HepG2 (cell line): ENCODE measurements around the gene DNAJC11. TPM values are rescaled to one million over a fixed set of nuclear protein-coding genes. Genes with fewer than 3 reads are reported as not detected.
A peak's percentile ranks its signal among the peaks of the same experiment; 100 is the strongest.

Experiments used
- ETV5 ChIP-seq: IDR thresholded peaks from 2 replicates; pipeline ENCODE4 v1.6.1; 2018; ENCODE audit warnings: missing biosample characterization, missing genetic modification reagents, inconsistent platforms, borderline replicate concordance
- HOXA9 ChIP-seq: sonication (generic); formaldehyde crosslinking; IDR thresholded peaks from 2 replicates; pipeline ENCODE4 v1.8.1; 2022; ENCODE audit warnings: missing genetic modification reagents, mild to moderate bottlenecking, moderate library complexity, borderline replicate concordance
- MBD4 ChIP-seq: IDR thresholded peaks from 2 replicates; pipeline ENCODE4 v1.6.1; 2012; ENCODE audit warnings: low read length, inconsistent platforms, borderline replicate concordance
- RFX1 ChIP-seq: fragments of 450-650 bp; IDR thresholded peaks from 2 replicates; pipeline ENCODE4 v1.6.1; 2017
- ZNF12 ChIP-seq: sonication (generic); formaldehyde crosslinking; IDR thresholded peaks from 2 replicates; pipeline ENCODE4 v1.5.0; 2020; ENCODE audit warnings: missing genetic modification reagents
- ZNF317 ChIP-seq: sonication (generic); formaldehyde crosslinking; IDR thresholded peaks from 2 replicates; pipeline ENCODE4 v1.5.0; 2020; ENCODE audit warnings: mild to moderate bottlenecking, missing genetic modification reagents
- ZNF737 ChIP-seq: sonication (generic); formaldehyde crosslinking; IDR thresholded peaks from 2 replicates; pipeline ENCODE4 v1.5.0; 2020; ENCODE audit warnings: missing genetic modification reagents, mild to moderate bottlenecking, borderline replicate concordance
- ZNF792 ChIP-seq: IDR thresholded peaks from 2 replicates; pipeline ENCODE4 v1.6.1; 2016
- polyA plus RNA-seq, 8 experiments: library from polyadenylated mRNA; depleted of rRNA in 3 of 8; stranded (reverse) in 7 of 8; unstranded in 1 of 8; fragments of >200 nt; fragmentation: Illumina TruSeq in 4 of 8; extraction: Trizol in 4 of 8; gene quantifications; 2 replicates each; pipeline versions ENCODE4 v1.2.1 to v1.2.3, GENCODE V29; 2011 to 2016; ENCODE audit warnings: low read depth in 4 of 8, missing spikeins in 1 of 8, mixed read lengths in 1 of 8; ENCODE audit not compliant: insufficient read depth in 1 of 8
- total RNA-seq, 5 experiments: library from RNA; depleted of rRNA; stranded (reverse); fragments of >200 nt; fragmentation: Illumina TruSeq; extraction: Trizol; gene quantifications; 2 replicates each; pipeline ENCODE4 v1.2.3, GENCODE V29; 2016; ENCODE audit warnings: low read depth in 1 of 5
- TF ChIP-seq, protein P1 (sequence below): sonication (generic); formaldehyde crosslinking; IDR thresholded peaks from 2 replicates; pipeline ENCODE4 v1.5.0; 2020; ENCODE audit warnings: mild to moderate bottlenecking, missing genetic modification reagents
- TF ChIP-seq, protein P2 (sequence below): sonication (generic); formaldehyde crosslinking; IDR thresholded peaks from 2 replicates; pipeline ENCODE4 v1.5.0; 2020; ENCODE audit warnings: mild to moderate bottlenecking, missing genetic modification reagents
- TF ChIP-seq, protein P3 (sequence below): sonication (generic); formaldehyde crosslinking; IDR thresholded peaks from 2 replicates; pipeline ENCODE4; 2020; ENCODE audit warnings: missing genetic modification reagents, mild to moderate bottlenecking, borderline replicate concordance
- TF ChIP-seq, protein P4 (sequence below): sonication (generic); formaldehyde crosslinking; IDR thresholded peaks from 2 replicates; pipeline ENCODE4 v1.4.0; 2020; ENCODE audit warnings: missing genetic modification reagents
- TF ChIP-seq, protein P5 (sequence below): IDR thresholded peaks from 2 replicates; pipeline ENCODE4 v1.6.1; 2018; ENCODE audit warnings: missing genetic modification reagents
- TF ChIP-seq, protein P6 (sequence below): sonication (generic); formaldehyde crosslinking; IDR thresholded peaks from 2 replicates; pipeline ENCODE4 v1.4.0; 2020; ENCODE audit warnings: missing genetic modification reagents

The DNAJC11 gene
- total and polyA plus RNA-seq, 2 of the 13 experiments (the other 11 are each of a cell fraction or from before 2014, with no cell fraction given), result 25.1 to 47.6 TPM

DNA sequence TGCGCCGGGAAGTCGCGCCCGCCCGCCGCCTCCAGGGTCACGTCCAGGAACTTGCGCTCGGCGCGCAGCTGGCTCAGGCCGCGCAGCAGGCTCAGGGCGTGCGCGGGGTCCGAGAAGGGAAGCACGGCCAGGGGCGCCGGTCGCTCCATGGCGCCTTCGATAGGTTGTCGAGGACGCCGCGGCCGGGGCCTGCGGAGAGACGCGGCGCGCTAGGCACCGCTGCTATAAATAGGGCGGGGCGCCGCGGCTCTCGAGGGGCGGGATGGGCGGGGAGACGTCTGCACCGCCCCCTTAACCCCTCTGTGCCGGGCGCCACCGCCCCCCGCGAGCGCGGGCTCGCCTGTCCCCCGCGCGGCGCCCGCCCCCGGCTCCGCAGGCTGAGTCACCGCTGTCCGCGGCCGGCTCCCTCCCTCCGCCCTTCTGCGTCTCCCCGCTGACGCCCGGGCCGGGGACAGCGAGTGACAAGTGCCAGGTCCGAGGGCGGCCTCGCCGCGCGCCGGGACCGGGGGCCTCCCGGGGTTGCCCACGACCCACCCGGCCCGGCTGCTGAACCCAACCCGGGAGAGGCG, 98.9 kb downstream of the DNAJC11 start, which contains the start of gene KLHL21 (continued):
- TF ChIP-seq, protein P1, sequence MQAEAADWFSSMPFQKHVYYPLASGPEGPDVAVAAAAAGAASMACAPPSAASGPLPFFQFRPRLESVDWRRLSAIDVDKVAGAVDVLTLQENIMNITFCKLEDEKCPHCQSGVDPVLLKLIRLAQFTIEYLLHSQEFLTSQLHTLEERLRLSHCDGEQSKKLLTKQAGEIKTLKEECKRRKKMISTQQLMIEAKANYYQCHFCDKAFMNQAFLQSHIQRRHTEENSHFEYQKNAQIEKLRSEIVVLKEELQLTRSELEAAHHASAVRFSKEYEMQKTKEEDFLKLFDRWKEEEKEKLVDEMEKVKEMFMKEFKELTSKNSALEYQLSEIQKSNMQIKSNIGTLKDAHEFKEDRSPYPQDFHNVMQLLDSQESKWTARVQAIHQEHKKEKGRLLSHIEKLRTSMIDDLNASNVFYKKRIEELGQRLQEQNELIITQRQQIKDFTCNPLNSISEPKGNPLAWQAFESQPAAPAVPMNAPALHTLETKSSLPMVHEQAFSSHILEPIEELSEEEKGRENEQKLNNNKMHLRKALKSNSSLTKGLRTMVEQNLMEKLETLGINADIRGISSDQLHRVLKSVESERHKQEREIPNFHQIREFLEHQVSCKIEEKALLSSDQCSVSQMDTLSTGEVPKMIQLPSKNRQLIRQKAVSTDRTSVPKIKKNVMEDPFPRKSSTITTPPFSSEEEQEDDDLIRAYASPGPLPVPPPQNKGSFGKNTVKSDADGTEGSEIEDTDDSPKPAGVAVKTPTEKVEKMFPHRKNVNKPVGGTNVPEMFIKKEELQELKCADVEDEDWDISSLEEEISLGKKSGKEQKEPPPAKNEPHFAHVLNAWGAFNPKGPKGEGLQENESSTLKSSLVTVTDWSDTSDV (CRISPR knock-in tag), result no peak
- no peak for TF ChIP-seq MBD4
- TF ChIP-seq ZNF737 (CRISPR knock-in tag), result no peak
- TF ChIP-seq, protein P2, sequence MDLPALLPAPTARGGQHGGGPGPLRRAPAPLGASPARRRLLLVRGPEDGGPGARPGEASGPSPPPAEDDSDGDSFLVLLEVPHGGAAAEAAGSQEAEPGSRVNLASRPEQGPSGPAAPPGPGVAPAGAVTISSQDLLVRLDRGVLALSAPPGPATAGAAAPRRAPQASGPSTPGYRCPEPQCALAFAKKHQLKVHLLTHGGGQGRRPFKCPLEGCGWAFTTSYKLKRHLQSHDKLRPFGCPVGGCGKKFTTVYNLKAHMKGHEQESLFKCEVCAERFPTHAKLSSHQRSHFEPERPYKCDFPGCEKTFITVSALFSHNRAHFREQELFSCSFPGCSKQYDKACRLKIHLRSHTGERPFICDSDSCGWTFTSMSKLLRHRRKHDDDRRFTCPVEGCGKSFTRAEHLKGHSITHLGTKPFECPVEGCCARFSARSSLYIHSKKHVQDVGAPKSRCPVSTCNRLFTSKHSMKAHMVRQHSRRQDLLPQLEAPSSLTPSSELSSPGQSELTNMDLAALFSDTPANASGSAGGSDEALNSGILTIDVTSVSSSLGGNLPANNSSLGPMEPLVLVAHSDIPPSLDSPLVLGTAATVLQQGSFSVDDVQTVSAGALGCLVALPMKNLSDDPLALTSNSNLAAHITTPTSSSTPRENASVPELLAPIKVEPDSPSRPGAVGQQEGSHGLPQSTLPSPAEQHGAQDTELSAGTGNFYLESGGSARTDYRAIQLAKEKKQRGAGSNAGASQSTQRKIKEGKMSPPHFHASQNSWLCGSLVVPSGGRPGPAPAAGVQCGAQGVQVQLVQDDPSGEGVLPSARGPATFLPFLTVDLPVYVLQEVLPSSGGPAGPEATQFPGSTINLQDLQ (CRISPR knock-in tag), result no peak
- TF ChIP-seq HOXA9 (CRISPR knock-in tag), result no peak
- peak; percentile 61 for TF ChIP-seq ZNF792 (CRISPR knock-in tag)
- TF ChIP-seq, protein P3, sequence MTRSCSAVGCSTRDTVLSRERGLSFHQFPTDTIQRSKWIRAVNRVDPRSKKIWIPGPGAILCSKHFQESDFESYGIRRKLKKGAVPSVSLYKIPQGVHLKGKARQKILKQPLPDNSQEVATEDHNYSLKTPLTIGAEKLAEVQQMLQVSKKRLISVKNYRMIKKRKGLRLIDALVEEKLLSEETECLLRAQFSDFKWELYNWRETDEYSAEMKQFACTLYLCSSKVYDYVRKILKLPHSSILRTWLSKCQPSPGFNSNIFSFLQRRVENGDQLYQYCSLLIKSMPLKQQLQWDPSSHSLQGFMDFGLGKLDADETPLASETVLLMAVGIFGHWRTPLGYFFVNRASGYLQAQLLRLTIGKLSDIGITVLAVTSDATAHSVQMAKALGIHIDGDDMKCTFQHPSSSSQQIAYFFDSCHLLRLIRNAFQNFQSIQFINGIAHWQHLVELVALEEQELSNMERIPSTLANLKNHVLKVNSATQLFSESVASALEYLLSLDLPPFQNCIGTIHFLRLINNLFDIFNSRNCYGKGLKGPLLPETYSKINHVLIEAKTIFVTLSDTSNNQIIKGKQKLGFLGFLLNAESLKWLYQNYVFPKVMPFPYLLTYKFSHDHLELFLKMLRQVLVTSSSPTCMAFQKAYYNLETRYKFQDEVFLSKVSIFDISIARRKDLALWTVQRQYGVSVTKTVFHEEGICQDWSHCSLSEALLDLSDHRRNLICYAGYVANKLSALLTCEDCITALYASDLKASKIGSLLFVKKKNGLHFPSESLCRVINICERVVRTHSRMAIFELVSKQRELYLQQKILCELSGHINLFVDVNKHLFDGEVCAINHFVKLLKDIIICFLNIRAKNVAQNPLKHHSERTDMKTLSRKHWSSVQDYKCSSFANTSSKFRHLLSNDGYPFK, result no peak
- TF ChIP-seq, protein P4, sequence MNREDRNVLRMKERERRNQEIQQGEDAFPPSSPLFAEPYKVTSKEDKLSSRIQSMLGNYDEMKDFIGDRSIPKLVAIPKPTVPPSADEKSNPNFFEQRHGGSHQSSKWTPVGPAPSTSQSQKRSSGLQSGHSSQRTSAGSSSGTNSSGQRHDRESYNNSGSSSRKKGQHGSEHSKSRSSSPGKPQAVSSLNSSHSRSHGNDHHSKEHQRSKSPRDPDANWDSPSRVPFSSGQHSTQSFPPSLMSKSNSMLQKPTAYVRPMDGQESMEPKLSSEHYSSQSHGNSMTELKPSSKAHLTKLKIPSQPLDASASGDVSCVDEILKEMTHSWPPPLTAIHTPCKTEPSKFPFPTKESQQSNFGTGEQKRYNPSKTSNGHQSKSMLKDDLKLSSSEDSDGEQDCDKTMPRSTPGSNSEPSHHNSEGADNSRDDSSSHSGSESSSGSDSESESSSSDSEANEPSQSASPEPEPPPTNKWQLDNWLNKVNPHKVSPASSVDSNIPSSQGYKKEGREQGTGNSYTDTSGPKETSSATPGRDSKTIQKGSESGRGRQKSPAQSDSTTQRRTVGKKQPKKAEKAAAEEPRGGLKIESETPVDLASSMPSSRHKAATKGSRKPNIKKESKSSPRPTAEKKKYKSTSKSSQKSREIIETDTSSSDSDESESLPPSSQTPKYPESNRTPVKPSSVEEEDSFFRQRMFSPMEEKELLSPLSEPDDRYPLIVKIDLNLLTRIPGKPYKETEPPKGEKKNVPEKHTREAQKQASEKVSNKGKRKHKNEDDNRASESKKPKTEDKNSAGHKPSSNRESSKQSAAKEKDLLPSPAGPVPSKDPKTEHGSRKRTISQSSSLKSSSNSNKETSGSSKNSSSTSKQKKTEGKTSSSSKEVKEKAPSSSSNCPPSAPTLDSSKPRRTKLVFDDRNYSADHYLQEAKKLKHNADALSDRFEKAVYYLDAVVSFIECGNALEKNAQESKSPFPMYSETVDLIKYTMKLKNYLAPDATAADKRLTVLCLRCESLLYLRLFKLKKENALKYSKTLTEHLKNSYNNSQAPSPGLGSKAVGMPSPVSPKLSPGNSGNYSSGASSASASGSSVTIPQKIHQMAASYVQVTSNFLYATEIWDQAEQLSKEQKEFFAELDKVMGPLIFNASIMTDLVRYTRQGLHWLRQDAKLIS (CRISPR knock-in tag), result no peak
- TF ChIP-seq, protein P5, sequence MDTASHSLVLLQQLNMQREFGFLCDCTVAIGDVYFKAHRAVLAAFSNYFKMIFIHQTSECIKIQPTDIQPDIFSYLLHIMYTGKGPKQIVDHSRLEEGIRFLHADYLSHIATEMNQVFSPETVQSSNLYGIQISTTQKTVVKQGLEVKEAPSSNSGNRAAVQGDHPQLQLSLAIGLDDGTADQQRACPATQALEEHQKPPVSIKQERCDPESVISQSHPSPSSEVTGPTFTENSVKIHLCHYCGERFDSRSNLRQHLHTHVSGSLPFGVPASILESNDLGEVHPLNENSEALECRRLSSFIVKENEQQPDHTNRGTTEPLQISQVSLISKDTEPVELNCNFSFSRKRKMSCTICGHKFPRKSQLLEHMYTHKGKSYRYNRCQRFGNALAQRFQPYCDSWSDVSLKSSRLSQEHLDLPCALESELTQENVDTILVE (CRISPR knock-in tag), result 0 out of 2 replicates have a peak, but pooled peaks have one; percentile 17
- no peak for TF ChIP-seq RFX1
- TF ChIP-seq ZNF317 (CRISPR knock-in tag), result no peak
- no peak for TF ChIP-seq ZNF12 (CRISPR knock-in tag)
- no peak for TF ChIP-seq ETV5 (CRISPR knock-in tag)
- TF ChIP-seq, protein P6, sequence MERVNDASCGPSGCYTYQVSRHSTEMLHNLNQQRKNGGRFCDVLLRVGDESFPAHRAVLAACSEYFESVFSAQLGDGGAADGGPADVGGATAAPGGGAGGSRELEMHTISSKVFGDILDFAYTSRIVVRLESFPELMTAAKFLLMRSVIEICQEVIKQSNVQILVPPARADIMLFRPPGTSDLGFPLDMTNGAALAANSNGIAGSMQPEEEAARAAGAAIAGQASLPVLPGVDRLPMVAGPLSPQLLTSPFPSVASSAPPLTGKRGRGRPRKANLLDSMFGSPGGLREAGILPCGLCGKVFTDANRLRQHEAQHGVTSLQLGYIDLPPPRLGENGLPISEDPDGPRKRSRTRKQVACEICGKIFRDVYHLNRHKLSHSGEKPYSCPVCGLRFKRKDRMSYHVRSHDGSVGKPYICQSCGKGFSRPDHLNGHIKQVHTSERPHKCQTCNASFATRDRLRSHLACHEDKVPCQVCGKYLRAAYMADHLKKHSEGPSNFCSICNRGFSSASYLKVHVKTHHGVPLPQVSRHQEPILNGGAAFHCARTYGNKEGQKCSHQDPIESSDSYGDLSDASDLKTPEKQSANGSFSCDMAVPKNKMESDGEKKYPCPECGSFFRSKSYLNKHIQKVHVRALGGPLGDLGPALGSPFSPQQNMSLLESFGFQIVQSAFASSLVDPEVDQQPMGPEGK (CRISPR knock-in tag), result peak; percentile 77
